SW480 (cell line): ENCODE measurements around the gene SLC35A4.
A peak's percentile ranks its signal among the peaks of the same experiment; 100 is the strongest.

ENCODE experiments used
- DNase-seq: peaks from one replicate; pipeline ENCODE4 v3.0.0-alpha.2; 2016; ENCODE audit warnings: low spot score

The SLC35A4 gene

GRCh38 chr5:140564196-140565023 lies at the start of gene SLC35A4, which contains the start of gene APBB3:
Gene SLC35A4, plus strand, starts transcription at chr5:140564828. Its CDS starts 2,342 bp downstream, at chr5:140567170.
Gene APBB3, minus strand, starts transcription at chr5:140564598. Its CDS starts 353 bp downstream, at chr5:140564245.
- peak; percentile 99 for DNase-seq

GRCh38 chr5:140524003-140524402 lies 40.6 kb upstream of the SLC35A4 start:
- DNase-seq = no peak

GRCh38 chr5:140540227-140540626 lies 24.4 kb upstream of the SLC35A4 start:
- no peak for DNase-seq

- DNase-seq = no peak
Measured at GRCh38 chr5:140542972-140543371, 21.7 kb upstream of the SLC35A4 start.

- no peak for DNase-seq
Measured at GRCh38 chr5:140544986-140545385, 19.6 kb upstream of the SLC35A4 start.

GRCh38 chr5:140545606-140546005 lies 19.0 kb upstream of the SLC35A4 start:
- no peak for DNase-seq

- DNase-seq = no peak
Measured at GRCh38 chr5:140546851-140547507, 17.6 kb upstream of the SLC35A4 start.

GRCh38 chr5:140547508-140548299 lies 16.9 kb upstream of the SLC35A4 start, which contains the start of gene EIF4EBP3:
Gene EIF4EBP3, plus strand, starts transcription at chr5:140547662. Its CDS starts 76 bp downstream, at chr5:140547738.
- peak; percentile 95 for DNase-seq

GRCh38 chr5:140548300-140548688 lies 16.3 kb upstream of the SLC35A4 start:
- DNase-seq = no peak

GRCh38 chr5:140548791-140549190 lies 15.8 kb upstream of the SLC35A4 start:
- DNase-seq = no peak

- DNase-seq = no peak
Measured at GRCh38 chr5:140549237-140550144, 15.1 kb upstream of the SLC35A4 start.

GRCh38 chr5:140550147-140551079 lies 14.2 kb upstream of the SLC35A4 start:
- no peak for DNase-seq

GRCh38 chr5:140551872-140552271 lies 12.8 kb upstream of the SLC35A4 start:
- DNase-seq = no peak

GRCh38 chr5:140553657-140554056 lies 11.0 kb upstream of the SLC35A4 start:
- no peak for DNase-seq

GRCh38 chr5:140554454-140554853 lies 10.2 kb upstream of the SLC35A4 start:
- no peak for DNase-seq

- DNase-seq = no peak
Measured at GRCh38 chr5:140555747-140556312, 8.8 kb upstream of the SLC35A4 start.

GRCh38 chr5:140556438-140556837 lies 8.2 kb upstream of the SLC35A4 start:
- no peak for DNase-seq

- peak; percentile 90 for DNase-seq
Measured at GRCh38 chr5:140557136-140557805, 7.4 kb upstream of the SLC35A4 start, which contains the start of gene SRA1. Gene SRA1, minus strand, starts transcription at chr5:140557473. Its CDS starts 21 bp downstream, at chr5:140557452.

GRCh38 chr5:140557965-140558364 lies 6.7 kb upstream of the SLC35A4 start:
- no peak for DNase-seq
